CD4-positive, CD25-positive, alpha-beta regulatory T cell (primary cell): Measurements from ENCODE around the gene RAMAC. TPM values are rescaled to one million over a fixed set of nuclear protein-coding genes. Genes with fewer than 3 reads are reported as not detected.

ENCODE experiments used
- polyA plus RNA-seq, 4 donors: library from polyadenylated mRNA; unstranded; fragments of 300-500 nt; fragmentation: Illumina TruSeq; gene quantifications; one replicate each; pipeline ENCODE4 v1.2.3, GENCODE V29; 2021
- total RNA-seq: library from RNA; stranded (reverse); gene quantifications from one replicate; pipeline ENCODE4 v1.2.3, GENCODE V29; 2022

The RAMAC gene
- total and polyA plus RNA-seq, 5 donors from 2014 or later = 23.9 to 48.1 (median 41.3) TPM

Other genes with a start within 250 kb of the RAMAC start
- not detected for gene FSD2, start 180.1 kb upstream of the RAMAC start, total RNA-seq
- gene FSD2, start 180.1 kb upstream of the RAMAC start, polyA plus RNA-seq = under 1 TPM in 2 of 4 donors, not detected in 2; 0.06 to 0.09 TPM
- 66.4 TPM for gene WHAMM, start 176.6 kb upstream of the RAMAC start, total RNA-seq
- gene WHAMM, start 176.6 kb upstream of the RAMAC start, polyA plus RNA-seq = 1 to 10 TPM; 2.9 to 5.2 (median 3.5) TPM
- 3.4 TPM for gene HOMER2, start 33.5 kb upstream of the RAMAC start, total RNA-seq
- 1 to 10 TPM; 2.6 to 9.4 (median 3.1) TPM for gene HOMER2, start 33.5 kb upstream of the RAMAC start, polyA plus RNA-seq
- 20.0 TPM for gene C15orf40, start 25.4 kb downstream of the RAMAC start, total RNA-seq
- gene C15orf40, start 25.4 kb downstream of the RAMAC start, polyA plus RNA-seq = 10 to 100 TPM; 46.4 to 77.0 (median 57.3) TPM
- 35.5 TPM for gene BTBD1, start 81.0 kb downstream of the RAMAC start, total RNA-seq
- gene BTBD1, start 81.0 kb downstream of the RAMAC start, polyA plus RNA-seq = 10 to 100 TPM; 41.7 to 55.5 (median 47.0) TPM
- gene TM6SF1, start 121.4 kb downstream of the RAMAC start, total RNA-seq = 0.42 TPM
- under 1 TPM in 1 of 4 donors, not detected in 3; 0.16 TPM for gene TM6SF1, start 121.4 kb downstream of the RAMAC start, polyA plus RNA-seq
- gene HDGFL3, start 221.6 kb downstream of the RAMAC start, total RNA-seq = 1.2 TPM
- gene HDGFL3, start 221.6 kb downstream of the RAMAC start, polyA plus RNA-seq = under 1 TPM in 2 of 4 donors, not detected in 2; 0.07 to 0.26 TPM